Psoas muscle (tissue), 8 donors: ENCODE results near the gene TMIGD1. TPM values are rescaled to one million over a fixed set of nuclear protein-coding genes. Genes with fewer than 3 reads are reported as not detected.

Experiments
- ATAC-seq, 4 donors: fragments of 200-7000 bp; cut with Tn5 transposase; one replicate each; pipeline ENCODE4 v1.9.1; 2020; ENCODE audit warnings: moderate library complexity in 3 of 4, mild to moderate bottlenecking in 2 of 4
- DNase-seq, 2 donors: peaks; one replicate each; pipeline ENCODE4 v3.0.0-alpha.2; 2020
- H3K27ac ChIP-seq: fragments of 200-600 bp; one replicate; pipeline ENCODE4 v1.8.0; 2022
- H3K27me3 ChIP-seq, 3 donors: fragments of 200-600 bp in 1 of 3; one replicate each; pipeline versions ENCODE4 v1.6.1 to v1.8.0; 2013 to 2022; ENCODE audit warnings: low read length in 2 of 3, mild to moderate bottlenecking in 2 of 3, moderate library complexity in 1 of 3; ENCODE audit not compliant: insufficient read depth in 3 of 3
- H3K36me3 ChIP-seq, 2 donors: fragments of 200-600 bp in 1 of 2; one replicate each; pipeline versions ENCODE4 v1.6.1 to v1.8.0; 2013 to 2022; ENCODE audit warnings: low read depth in 1 of 2, mild to moderate bottlenecking in 1 of 2, moderate library complexity in 1 of 2; ENCODE audit not compliant: insufficient read depth in 1 of 2
- H3K4me1 ChIP-seq: fragments of 200-600 bp; one replicate; pipeline ENCODE4 v1.8.0; 2022
- H3K4me3 ChIP-seq: fragments of 200-600 bp; one replicate; pipeline ENCODE4 v1.8.0; 2022; ENCODE audit warnings: mild to moderate bottlenecking
- H3K9me3 ChIP-seq: fragments of 200-600 bp; one replicate; pipeline ENCODE4 v1.8.0; 2022
- CTCF ChIP-seq: fragments of 200-600 bp; IDR thresholded peaks from one replicate; pipeline ENCODE4 v1.8.0; 2022; ENCODE audit warnings: antibody characterized with exemption
- WGBS, 3 donors: extraction: QIAGEN DNeasy Blood & Tissue Kit; methylation state at CpG; one replicate each; pipeline versions ENCODE4 v1.1.6 to v1.1.7; 2013; 5-methylcytosine and 5-hydroxymethylcytosine counted together
- intact Hi-C, 2 donors: fragments of 100-400 bp; cut with DNase I; formaldehyde crosslinking; loops; one replicate each; pipeline versions ENCODE4 v1.11.0 to v1.14.2; 2022
- polyA plus RNA-seq, 3 donors: library from polyadenylated mRNA; stranded (reverse); fragments of 200-250 nt; gene quantifications; one replicate each; pipeline ENCODE4 v1.2.3, GENCODE V29; 2013
- total RNA-seq, 4 donors: library from RNA; stranded (reverse); fragmentation: NEBNext Ultra II Directional in 2 of 4; extraction: Animal tissue kit (Norgen Biotek cat#: 25700) in 2 of 4; gene quantifications; one replicate each; pipeline versions ENCODE4 v1.2.1 to v1.2.4, GENCODE V29; 2021 to 2023
- donor health status: healthy with polysubstance abuse.
- donor health status: DM: no; HTN: no; CAD: no; lungs with moderate emphysema.
- donor health status: Bipolar disorder and iron deficiency.
- donor health status: healthy.
- donor health status: DM: yes; HTN: yes; CAD: no.
- donor health status: DM: no; HTN: no; CAD: no.
- donor health status: DM: no; HTN: no; CAD: no.
- donor health status: DM: yes; HTN: yes; CAD: no.

TMIGD1 gene
- total and polyA plus RNA-seq, 7 donors: not detected

GRCh38 chr17:30379903-30380381 lies 46.1 kb upstream of the TMIGD1 start:
- Histone ChIP-seq H3K27me3 (no peaks in the 10 kb centered on the region), H3K9me3 (no peaks in the 10 kb centered on the region), H3K4me3 (peak overlapping the region; percentile 95), H3K4me1 (peaks cover 43% of the 10 kb centered on the region), H3K27ac (peak overlapping the region; percentile 86), H3K36me3 (peaks cover 0 to 1% of the 10 kb centered on the region in 2 donors)
- DNase-seq (no peak), ATAC-seq (no peak)
- intact Hi-C loops: no loop called here
- 11 to 19% (median 16%) methylated on average over 5 of the region's 5 CpGs for WGBS, 3 donors
- TF ChIP-seq CTCF: no peak

- intact Hi-C loops: no loop called here
- Histone ChIP-seq H3K36me3 (no peaks in the 10 kb centered on the region), H3K4me3 (peak overlapping the region; percentile 95), H3K27me3 (no peaks in the 10 kb centered on the region), H3K27ac (peak overlapping the region; percentile 86), H3K4me1 (peaks cover 43% of the 10 kb centered on the region), H3K9me3 (no peaks in the 10 kb centered on the region)
- WGBS, 3 donors: 0 to 1% (median 1%) methylated on average over 59 to 68 of the region's 68 CpGs
- TF ChIP-seq CTCF: no peak
- peak; percentile 23 to 57 for DNase-seq
- peak; percentile 11 to 39 (median 19) for ATAC-seq
Observed at GRCh38 chr17:30379303-30379902, 45.5 kb upstream of the TMIGD1 start.

GRCh38 chr17:30378825-30379302 lies 45.0 kb upstream of the TMIGD1 start, which contains the start of gene CPD:
TSS of gene CPD (plus strand) at chr17:30378927. CDS start at chr17:30378981, 54 bp downstream.
- Histone ChIP-seq H3K4me1 (peaks cover 40% of the 10 kb centered on the region), H3K9me3 (no peaks in the 10 kb centered on the region), H3K36me3 (no peaks in the 10 kb centered on the region), H3K27ac (peak within 1 kb of the TSS; percentile 86), H3K4me3 (peak within 1 kb of the TSS; percentile 95), H3K27me3 (no peaks in the 10 kb centered on the region)
- intact Hi-C loops: no loop called here
- ATAC-seq (peak; percentile 99 to 100 (median 99)), DNase-seq (peak; percentile 98)
- 0% methylated on average over 26 to 59 of the region's 59 CpGs for WGBS, 3 donors
- TF ChIP-seq CTCF: no peak

GRCh38 chr17:30378241-30378824 lies 44.5 kb upstream of the TMIGD1 start:
- no peaks in the 10 kb centered on the region for H3K36me3 ChIP-seq
- DNase-seq (peak in 1 of 2 donors; percentile 59), ATAC-seq (peak in 3 of 4 donors; percentile 39 to 58 (median 39))
- peak overlapping the region; percentile 86 for H3K27ac ChIP-seq
- intact Hi-C loops: no loop called here
- 2 to 5% (median 4%) methylated on average over 29 to 31 of the region's 31 CpGs for WGBS, 3 donors
- H3K27me3 ChIP-seq: no peaks in the 10 kb centered on the region
- peak; percentile 4 for TF ChIP-seq CTCF
- H3K4me3 ChIP-seq: peak overlapping the region; percentile 95
- no peaks in the 10 kb centered on the region for H3K9me3 ChIP-seq
- peaks cover 35% of the 10 kb centered on the region for H3K4me1 ChIP-seq
